ENCODE measurements around the gene CDK5. TPM values are rescaled to one million over a fixed set of nuclear protein-coding genes. Genes with fewer than 3 reads are reported as not detected.

The CDK5 gene
- total RNA-seq, 2 donors from 2014 or later = 22.2 to 25.2 TPM

- Mint-ChIP-seq H3K4me3 (no peak overlapping the region), H3K4me1 (peaks cover 12% of the 10 kb centered on the region), H3K36me3 (ENCODE audit: low read depth) (peaks cover 4% of the 10 kb centered on the region), H3K27me3 (ENCODE audit: insufficient read depth) (no peaks in the 10 kb centered on the region), H3K9me3 (no peaks in the 10 kb centered on the region), H3K27ac (no peak overlapping the region)
- Histone ChIP-seq H3K36me3 (ENCODE audit: control insufficient read depth, insufficient read depth, low read length) (peaks cover 29% of the 10 kb centered on the region), H3K4me3 (ENCODE audit: low read length) (no peak overlapping the region), H3K4me1 (ENCODE audit: control insufficient read depth, insufficient read depth, low read length) (no peaks in the 10 kb centered on the region), H3K9ac (ENCODE audit: extremely low read depth, low read length, poor library complexity, severe bottlenecking) (no peak overlapping the region), H3K9me3 (ENCODE audit: control insufficient read depth, low read length) (no peaks in the 10 kb centered on the region), H3K27ac (ENCODE audit: low read depth, low read length) (no peak overlapping the region), H3K27me3 (ENCODE audit: control insufficient read depth, insufficient read depth, low read length, poor library complexity, severe bottlenecking) (no peaks in the 10 kb centered on the region)
- TF ChIP-seq CTCF (conservative IDR thresholded peaks at IDR 0.05) = no peak
- 90 to 94% methylated on average over 8 to 11 of the region's 12 CpGs for WGBS, 2 experiments (ENCODE audit: insufficient coverage in 1 of 2, insufficient read length in 1 of 2)
- DNase-seq = no peak
Observed at GRCh38 chr7:151103973-151104372, 46.3 kb upstream of the CDK5 start.

GRCh38 chr7:151102991-151103390 is 45.3 kb upstream of the CDK5 start:
- no peaks in the 10 kb centered on the region for H3K27me3 Mint-ChIP-seq (ENCODE audit: insufficient read depth)
- 89 to 95% methylated on average over 3 of the region's 3 CpGs for WGBS, 2 experiments (ENCODE audit: insufficient coverage in 1 of 2, insufficient read length in 1 of 2)
- no peaks in the 10 kb centered on the region for H3K4me1 ChIP-seq (ENCODE audit: control insufficient read depth, insufficient read depth, low read length)

DNA sequence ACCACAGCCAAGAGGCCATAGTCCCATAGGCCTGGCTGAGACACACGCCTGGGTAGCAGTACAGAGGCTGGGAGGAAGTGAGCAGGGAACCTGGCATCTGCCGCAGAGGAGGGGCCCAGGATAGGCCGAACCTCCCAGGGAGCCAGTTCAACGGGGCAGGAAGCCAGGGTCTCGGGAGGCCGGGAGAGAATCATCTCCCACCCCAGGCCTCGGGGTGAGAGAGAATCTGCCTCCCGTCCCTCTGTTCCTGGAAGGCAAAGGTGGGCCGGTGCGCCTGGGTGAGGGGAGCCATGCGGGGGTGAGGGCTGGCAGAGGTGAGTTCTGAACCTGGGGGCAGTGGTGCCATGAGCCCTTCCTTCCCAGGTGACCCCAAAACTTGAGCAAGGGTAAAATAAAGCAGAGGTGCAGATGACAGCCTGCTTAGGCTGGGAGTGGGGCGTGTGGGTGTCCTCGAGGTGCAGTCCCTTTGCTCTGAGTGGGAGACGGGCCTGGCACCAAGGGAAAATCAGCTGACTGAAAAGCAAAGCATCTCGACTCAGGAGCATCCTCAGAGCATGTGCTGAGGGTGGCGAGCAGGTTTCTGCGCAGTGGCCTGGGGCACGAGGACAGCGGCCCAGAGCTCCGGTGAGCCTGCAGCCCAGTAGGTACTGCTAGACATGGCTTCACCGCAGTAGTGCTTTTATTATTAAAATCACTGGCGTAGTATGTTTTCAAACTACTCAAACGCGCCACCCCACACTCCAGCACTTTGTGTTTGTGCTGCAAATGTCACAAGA is 44.1 kb upstream of the CDK5 start:
- peaks cover 12% of the 10 kb centered on the region for H3K36me3 Mint-ChIP-seq (ENCODE audit: low read depth)
- DNase-seq = no peak
- no peak overlapping the region for H3K4me3 ChIP-seq (ENCODE audit: low read length)
- H3K4me1 Mint-ChIP-seq = peaks cover 12% of the 10 kb centered on the region
- no peak overlapping the region for H3K9ac ChIP-seq (ENCODE audit: extremely low read depth, low read length, poor library complexity, severe bottlenecking)
- H3K4me1 ChIP-seq (ENCODE audit: control insufficient read depth, insufficient read depth, low read length) = no peaks in the 10 kb centered on the region
- no peak for TF ChIP-seq CTCF (conservative IDR thresholded peaks at IDR 0.05)
- H3K9me3 Mint-ChIP-seq = no peaks in the 10 kb centered on the region
- H3K9me3 ChIP-seq (ENCODE audit: control insufficient read depth, low read length) = no peaks in the 10 kb centered on the region
- no peaks in the 10 kb centered on the region for H3K27me3 ChIP-seq (ENCODE audit: control insufficient read depth, insufficient read depth, low read length, poor library complexity, severe bottlenecking)
- H3K27ac Mint-ChIP-seq = no peak overlapping the region
- no peak overlapping the region for H3K27ac ChIP-seq (ENCODE audit: low read depth, low read length)
- WGBS, 2 experiments (ENCODE audit: insufficient coverage in 1 of 2, insufficient read length in 1 of 2) = 85 to 94% methylated on average over 18 to 24 of the region's 24 CpGs
- H3K36me3 ChIP-seq (ENCODE audit: control insufficient read depth, insufficient read depth, low read length) = peaks cover 32% of the 10 kb centered on the region
- H3K27me3 Mint-ChIP-seq (ENCODE audit: insufficient read depth) = no peaks in the 10 kb centered on the region
- no peak overlapping the region for H3K4me3 Mint-ChIP-seq

More at GRCh38 chr7:151102991-151103390, 45.3 kb upstream of the CDK5 start:
- Mint-ChIP-seq H3K4me3 (no peak overlapping the region), H3K36me3 (ENCODE audit: low read depth) (peaks cover 6% of the 10 kb centered on the region), H3K9me3 (no peaks in the 10 kb centered on the region), H3K27ac (no peak overlapping the region), H3K4me1 (peaks cover 12% of the 10 kb centered on the region)
- H3K4me3 ChIP-seq (ENCODE audit: low read length) = no peak overlapping the region
- no peak overlapping the region for H3K27ac ChIP-seq (ENCODE audit: low read depth, low read length)
- TF ChIP-seq CTCF (conservative IDR thresholded peaks at IDR 0.05) = no peak
- peaks cover 32% of the 10 kb centered on the region for H3K36me3 ChIP-seq (ENCODE audit: control insufficient read depth, insufficient read depth, low read length)
- no peaks in the 10 kb centered on the region for H3K9me3 ChIP-seq (ENCODE audit: control insufficient read depth, low read length)
- DNase-seq = no peak
- H3K9ac ChIP-seq (ENCODE audit: extremely low read depth, low read length, poor library complexity, severe bottlenecking) = no peak overlapping the region
- H3K27me3 ChIP-seq (ENCODE audit: control insufficient read depth, insufficient read depth, low read length, poor library complexity, severe bottlenecking) = no peaks in the 10 kb centered on the region

Data from endodermal cell (in vitro differentiated cells).